GM12873 (cell line): ENCODE results near the gene GAB4.

Experiments
- TF ChIP-seq, protein P1 (sequence below): IDR thresholded peaks from 2 replicates; pipeline ENCODE4 v1.5.1; 2012; ENCODE audit warnings: low read depth, mild to moderate bottlenecking, moderate library complexity, low read length, control low read depth; ENCODE audit not compliant: insufficient read depth; ENCODE audit errors: missing control alignments

Gene GAB4

DNA sequence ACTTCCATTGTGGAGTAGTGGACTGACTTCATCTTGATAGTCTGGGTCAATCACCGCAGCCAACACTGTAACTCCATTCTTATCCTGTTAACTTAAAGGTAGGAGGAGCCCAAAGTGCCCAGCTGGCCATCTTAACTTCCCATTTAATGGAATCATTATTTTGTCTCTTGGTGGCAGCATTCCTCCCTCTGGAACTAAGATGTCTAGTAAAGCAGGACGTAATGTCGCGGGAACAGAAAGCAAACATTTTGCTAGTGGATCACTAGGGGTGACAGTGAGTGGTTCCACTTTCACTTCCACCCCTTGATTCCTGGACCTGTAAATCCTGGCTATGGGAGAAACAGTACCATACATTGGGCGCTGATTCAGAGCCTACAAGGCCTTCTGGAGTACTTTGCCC, 71.4 kb downstream of the GAB4 start:
- TF ChIP-seq, protein P1, sequence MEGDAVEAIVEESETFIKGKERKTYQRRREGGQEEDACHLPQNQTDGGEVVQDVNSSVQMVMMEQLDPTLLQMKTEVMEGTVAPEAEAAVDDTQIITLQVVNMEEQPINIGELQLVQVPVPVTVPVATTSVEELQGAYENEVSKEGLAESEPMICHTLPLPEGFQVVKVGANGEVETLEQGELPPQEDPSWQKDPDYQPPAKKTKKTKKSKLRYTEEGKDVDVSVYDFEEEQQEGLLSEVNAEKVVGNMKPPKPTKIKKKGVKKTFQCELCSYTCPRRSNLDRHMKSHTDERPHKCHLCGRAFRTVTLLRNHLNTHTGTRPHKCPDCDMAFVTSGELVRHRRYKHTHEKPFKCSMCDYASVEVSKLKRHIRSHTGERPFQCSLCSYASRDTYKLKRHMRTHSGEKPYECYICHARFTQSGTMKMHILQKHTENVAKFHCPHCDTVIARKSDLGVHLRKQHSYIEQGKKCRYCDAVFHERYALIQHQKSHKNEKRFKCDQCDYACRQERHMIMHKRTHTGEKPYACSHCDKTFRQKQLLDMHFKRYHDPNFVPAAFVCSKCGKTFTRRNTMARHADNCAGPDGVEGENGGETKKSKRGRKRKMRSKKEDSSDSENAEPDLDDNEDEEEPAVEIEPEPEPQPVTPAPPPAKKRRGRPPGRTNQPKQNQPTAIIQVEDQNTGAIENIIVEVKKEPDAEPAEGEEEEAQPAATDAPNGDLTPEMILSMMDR: no peak

DNA sequence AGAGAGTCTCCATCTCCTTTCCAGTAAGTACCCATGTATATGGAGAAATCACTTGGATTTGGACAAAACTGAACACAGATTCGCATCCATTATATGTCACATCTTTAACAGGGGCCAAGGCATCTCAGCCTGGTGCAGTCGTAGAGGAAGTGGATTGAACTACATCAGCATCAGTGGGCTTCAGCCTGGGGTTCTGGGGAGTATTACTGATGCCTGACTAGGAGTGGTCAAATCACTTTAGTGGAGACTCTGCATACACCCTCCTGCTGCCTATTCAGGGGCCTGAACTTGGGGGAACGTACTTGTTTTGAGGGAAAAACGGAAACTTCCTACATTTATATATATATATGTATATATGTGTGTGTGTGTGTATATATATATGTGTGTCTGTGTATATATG, 72.8 kb downstream of the GAB4 start:
- TF ChIP-seq, protein P1: no peak

DNA sequence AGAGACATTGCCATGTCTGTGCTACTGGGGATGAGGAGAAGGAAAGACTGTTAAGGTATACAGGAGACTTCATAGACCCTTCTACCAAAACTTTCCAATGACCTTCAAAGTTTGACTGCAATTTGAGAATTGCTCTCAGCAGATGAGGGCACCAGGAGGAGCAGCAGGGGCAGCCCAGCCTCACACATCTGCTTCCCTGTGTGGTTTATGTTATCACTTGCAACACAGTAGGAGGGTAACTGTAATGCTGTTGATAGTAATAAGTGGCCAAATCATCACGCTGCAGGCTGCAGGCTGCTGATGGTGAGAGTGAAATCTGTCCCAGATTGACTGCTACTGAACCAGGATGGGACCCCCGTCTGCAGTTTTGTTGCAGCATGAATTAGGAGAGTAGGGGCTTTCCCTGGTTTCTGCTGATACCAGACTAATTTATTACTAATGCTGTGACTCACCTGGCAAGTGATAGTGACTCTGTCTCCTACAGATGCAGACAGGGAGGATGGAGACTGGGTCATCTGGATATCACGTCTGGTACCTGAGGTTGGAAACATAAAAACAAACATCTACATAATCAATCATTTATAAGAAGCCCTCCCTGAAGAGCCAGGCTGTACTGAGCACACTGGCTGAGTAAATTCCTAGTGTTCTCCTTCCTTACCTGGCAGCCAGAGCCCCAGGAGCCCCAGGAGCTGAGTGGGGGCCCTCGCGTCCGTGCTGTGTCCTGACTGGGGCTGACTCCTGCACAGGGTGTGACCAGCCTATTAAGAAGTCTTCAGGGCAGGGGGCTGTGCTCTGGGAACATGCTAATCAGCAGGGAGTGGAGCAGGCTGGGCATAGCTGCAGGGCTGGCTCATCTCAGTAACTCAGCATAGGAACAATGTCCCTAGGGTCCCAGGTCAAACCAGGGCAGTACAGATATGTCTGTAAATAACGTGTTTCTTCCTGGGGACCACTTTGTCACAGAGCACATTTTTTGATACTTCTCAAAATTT, 74.4 kb downstream of the GAB4 start:
- TF ChIP-seq, protein P1: no peak

DNA sequence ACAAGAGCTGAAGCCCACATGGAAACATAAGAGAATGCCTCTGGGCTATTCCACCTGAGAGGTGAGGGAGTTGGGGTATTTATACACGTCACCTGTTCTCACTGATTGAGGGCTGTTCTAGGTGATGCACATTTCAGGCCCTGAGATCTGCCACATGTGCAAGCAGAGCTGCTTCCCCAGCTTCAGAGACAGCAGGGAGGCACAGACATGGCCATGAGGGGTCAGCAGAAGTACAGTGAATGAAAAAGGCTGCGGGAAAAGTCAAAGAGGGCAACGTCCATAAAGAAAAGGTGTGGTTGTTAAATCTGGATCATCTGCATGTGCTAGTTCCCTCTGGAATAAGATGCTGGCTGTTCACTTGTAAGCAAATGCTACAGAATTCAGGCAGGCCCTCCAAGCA, 75.4 kb downstream of the GAB4 start:
- TF ChIP-seq, protein P1: no peak

DNA sequence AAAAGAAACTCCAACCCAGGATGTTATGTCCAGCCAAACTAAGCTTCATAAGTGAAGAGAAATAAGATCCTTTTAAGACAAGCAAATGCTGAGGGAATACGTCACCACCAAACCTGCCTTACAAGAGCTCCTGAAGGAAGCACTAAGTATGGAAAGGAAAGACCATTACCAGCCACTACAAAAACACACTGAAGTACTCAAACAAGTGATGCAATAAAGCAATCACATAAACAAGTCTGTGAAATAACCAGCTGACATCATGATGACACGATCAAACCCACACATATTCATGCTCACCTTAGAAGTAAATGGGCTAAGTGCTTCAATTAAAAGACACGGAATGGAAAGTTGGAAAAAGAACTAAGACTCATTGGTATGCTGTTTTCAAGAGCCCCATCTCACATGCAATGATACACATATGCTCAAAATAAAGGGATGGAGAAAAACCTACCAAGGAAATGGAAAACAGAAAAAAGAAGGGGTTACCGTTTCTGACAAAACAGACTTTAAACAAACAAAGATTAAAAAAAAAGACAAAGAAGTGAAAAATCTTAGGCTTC, 82.5 kb downstream of the GAB4 start:
- TF ChIP-seq, protein P1: no peak

DNA sequence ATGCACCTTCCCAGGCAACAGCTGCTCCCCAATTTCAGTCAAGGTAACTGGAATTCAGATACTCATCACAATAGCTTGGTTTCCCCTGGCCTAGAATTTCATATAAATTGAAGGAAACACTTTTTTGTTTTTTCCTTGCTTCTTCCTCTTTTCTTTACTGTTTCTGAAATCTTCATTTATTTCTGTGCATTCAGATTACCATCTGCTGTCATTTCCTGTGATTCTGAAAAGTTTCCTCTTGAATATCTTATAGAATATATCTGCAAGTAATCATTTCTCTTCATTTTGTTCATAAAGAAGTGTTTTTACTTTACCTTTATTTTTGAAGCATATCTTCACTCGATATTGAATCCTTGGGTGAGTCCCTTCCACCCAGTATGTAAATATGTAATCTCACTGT, 85.3 kb downstream of the GAB4 start:
- TF ChIP-seq, protein P1: no peak

DNA sequence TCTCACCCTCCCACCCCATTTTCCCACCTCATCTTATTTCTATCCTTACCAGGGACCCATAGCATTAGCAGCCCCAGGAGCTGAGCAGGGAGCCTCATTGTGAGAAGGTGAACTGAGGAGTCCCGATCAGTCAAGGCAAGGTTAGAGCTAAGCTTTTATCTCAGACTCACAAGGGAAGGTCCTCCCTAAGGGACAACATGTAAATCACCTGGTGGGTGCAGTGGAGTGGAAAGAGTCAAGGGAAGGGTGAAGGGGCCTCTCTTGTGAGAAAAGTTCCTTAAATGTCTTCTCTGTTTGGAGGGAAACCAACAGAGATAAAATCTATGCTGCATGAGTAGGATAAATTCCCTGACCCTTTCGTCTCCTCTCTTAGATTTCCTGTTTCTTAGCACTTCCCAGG, 85.9 kb downstream of the GAB4 start:
- TF ChIP-seq, protein P1: no peak
